ENCODE data around the gene LRRC32.
"Not testable (repeated sequence)": the region's sequence is repeated elsewhere in the genome, so short reads cannot be mapped to it uniquely, and the experiment has no call there.

LRRC32 gene

GRCh38 chr11:76629116-76629852 lies 41.3 kb downstream of the LRRC32 start:
- no peak for DNase-seq (ENCODE audit: low read depth in 2 of 2)

GRCh38 chr11:76628408-76628947 lies 42.1 kb downstream of the LRRC32 start:
- DNase-seq (ENCODE audit: low read depth in 2 of 2), result no peak

GRCh38 chr11:76627606-76628005 lies 42.9 kb downstream of the LRRC32 start:
- no peak for DNase-seq (ENCODE audit: low read depth in 2 of 2)

- no peak for DNase-seq (ENCODE audit: low read depth in 2 of 2)
Observed at GRCh38 chr11:76626921-76627401, 43.6 kb downstream of the LRRC32 start.

- DNase-seq (ENCODE audit: low read depth in 2 of 2), result no peak
Observed at GRCh38 chr11:76626266-76626665, 44.3 kb downstream of the LRRC32 start.

GRCh38 chr11:76625472-76626186 lies 44.9 kb downstream of the LRRC32 start:
- DNase-seq (ENCODE audit: low read depth in 2 of 2), result no peak

GRCh38 chr11:76624500-76625379 lies 45.8 kb downstream of the LRRC32 start:
- DNase-seq (ENCODE audit: low read depth in 2 of 2), result no peak

- DNase-seq (ENCODE audit: low read depth in 2 of 2), result no peak
Observed at GRCh38 chr11:76623884-76624419, 46.6 kb downstream of the LRRC32 start.

GRCh38 chr11:76623171-76623883 lies 47.2 kb downstream of the LRRC32 start:
- DNase-seq (ENCODE audit: low read depth in 2 of 2), result no peak

GRCh38 chr11:76622493-76623094 lies 48.0 kb downstream of the LRRC32 start:
- DNase-seq (ENCODE audit: low read depth in 2 of 2), result no peak

GRCh38 chr11:76621868-76622267 lies 48.7 kb downstream of the LRRC32 start:
- DNase-seq (ENCODE audit: low read depth in 2 of 2), result no peak

GRCh38 chr11:76621466-76621865 lies 49.1 kb downstream of the LRRC32 start:
- DNase-seq (ENCODE audit: low read depth in 2 of 2), result no peak

- DNase-seq (ENCODE audit: low read depth in 2 of 2), result peak; percentile 85 to 88
Observed at GRCh38 chr11:76620489-76620888, 50.1 kb downstream of the LRRC32 start.

- not testable (repeated sequence) for DNase-seq (ENCODE audit: low read depth in 2 of 2)
Observed at GRCh38 chr11:76619801-76620200, 50.7 kb downstream of the LRRC32 start.

- DNase-seq (ENCODE audit: low read depth in 2 of 2), result peak; percentile 74 to 75
Observed at GRCh38 chr11:76617553-76618265, 52.8 kb downstream of the LRRC32 start.

GRCh38 chr11:76616676-76617552 lies 53.6 kb downstream of the LRRC32 start:
- no peak for DNase-seq (ENCODE audit: low read depth in 2 of 2)

- DNase-seq (ENCODE audit: low read depth in 2 of 2), result no peak
Observed at GRCh38 chr11:76615950-76616349, 54.6 kb downstream of the LRRC32 start.

- DNase-seq (ENCODE audit: low read depth in 2 of 2), result no peak
Observed at GRCh38 chr11:76614471-76615179, 55.9 kb downstream of the LRRC32 start.

Measured in fibroblast of skin of left biceps (primary cell).